SHP77 treated with DMSO at 0.1 percent for 48 hours (cell line): ENCODE results near the gene TMEM273.

Experiments
- DNase-seq: peaks from one replicate; lab custom pipeline; 2025; lab: John Stamatoyannopoulos, UW

Gene TMEM273

DNA sequence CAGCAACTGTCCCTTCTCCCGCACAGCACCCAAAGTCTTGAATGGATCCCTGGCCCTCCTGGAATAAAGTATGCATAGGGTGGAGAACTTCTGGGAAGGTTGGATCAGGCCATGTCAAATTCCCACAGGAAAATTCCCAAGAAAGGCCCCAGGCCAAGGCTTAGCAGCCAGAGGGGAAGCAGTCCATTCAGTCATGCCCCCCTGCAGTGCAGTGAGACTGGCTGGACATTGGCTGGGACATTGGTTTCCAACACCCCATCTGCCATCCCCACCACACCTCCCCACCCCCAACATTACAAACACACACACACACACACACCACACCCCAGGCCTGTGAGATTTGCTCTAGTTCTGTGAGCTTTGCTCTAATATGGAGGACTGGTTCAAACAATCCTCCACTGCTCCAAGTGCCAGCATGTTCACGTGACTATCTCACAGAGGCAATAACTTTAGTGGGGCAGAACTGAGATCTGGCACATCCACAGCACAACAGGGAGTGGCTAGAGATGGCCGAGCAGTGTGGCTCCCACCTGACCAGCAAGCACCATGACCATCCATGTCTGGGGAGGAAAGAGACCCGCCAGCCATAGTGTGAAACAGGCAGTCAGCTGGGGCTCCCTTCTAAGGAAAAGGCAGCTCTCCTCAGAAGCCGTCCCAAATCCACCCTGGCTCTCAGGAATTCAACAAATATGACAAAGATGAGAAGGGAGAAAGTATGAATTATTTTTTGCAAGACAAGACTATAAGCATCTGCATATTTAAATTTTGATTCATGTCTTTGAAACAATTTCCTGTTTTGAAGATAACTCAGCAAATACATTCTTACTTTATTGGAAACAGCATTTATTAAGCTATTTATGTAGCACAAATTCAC lies 47.6 kb downstream of the TMEM273 start:
- DNase-seq = no peak

DNA sequence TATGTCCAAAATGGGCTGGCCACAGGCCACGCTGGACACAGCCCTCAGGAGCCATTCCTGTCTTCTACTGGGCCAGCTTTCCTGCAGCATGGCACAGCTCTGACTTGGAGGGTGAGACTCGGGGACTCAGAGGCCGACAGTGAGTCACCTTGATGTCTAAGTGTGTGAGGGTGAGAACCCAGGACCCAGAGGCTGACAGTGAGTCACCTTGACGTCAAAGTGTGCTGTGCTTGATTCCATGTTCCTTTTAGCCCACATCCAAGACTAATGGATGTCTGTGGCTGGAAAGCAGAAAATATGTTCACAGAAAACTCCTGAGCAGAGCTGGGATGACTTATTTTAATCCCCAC lies 48.4 kb downstream of the TMEM273 start:
- no peak for DNase-seq

DNA sequence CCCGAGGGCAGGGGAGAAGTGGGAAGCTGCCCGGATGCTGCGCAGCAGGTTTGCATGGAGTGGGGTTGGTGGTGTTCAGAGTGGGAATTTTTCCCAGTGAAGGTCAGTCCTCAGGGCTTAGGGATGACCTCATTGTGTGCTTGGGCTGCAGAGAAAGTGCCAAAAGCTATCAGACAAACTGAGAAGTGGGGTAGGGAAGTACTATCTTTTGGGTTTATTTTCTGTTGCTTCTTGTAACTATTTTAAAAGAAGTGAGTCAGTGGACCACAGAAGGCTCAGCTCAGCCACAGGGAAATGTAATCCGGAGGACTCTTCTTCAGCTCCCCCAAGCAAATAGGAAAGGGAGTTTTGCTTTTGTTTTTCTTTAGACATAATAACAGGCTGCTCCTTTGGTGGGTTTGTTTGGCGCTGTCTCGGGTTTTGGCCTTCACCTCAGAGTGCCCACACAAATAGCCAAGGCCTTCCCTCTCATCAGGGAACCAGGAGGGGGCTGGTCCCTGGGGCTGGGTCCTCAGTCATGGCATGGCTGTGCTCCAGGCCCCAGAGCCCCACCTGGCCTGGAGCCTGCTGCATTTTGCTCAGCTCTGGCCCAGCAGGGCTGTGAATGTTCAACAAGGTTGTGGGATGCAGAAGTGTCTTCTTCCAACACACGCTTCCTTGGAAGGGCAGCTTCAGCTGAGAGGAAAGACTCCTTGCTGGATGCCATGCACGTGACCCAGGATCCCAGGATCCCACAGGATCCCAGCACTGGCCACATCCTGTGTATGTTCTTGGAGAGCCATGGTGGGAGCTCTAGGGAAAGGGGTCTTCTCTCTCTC lies 49.0 kb downstream of the TMEM273 start:
- DNase-seq = no peak

DNA sequence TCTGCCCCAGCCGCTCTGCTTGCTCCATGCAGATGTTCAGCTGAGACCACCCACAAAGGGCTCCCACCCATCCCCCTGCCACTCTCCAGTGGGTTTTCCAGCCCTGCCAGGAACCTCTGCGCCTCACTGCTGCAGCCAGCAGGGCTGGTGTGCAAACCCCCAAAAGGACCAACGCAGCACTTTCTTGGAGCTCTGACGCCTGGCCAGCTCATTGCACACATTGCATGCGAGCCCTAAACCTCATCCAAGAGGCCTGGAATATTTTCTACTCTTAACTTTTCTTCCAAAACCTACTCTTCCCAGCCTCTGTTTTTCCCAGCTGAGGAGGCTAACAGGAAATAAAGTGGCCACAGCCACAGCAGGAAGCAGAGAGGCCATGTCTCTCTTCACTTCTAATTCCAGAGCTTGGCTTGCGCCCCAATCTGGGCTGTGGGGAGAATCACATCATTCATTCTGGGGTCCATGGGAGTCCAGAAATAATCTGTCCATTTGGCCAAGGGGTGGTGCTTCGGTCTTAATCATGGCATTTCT lies 49.8 kb downstream of the TMEM273 start:
- DNase-seq = no peak

DNA sequence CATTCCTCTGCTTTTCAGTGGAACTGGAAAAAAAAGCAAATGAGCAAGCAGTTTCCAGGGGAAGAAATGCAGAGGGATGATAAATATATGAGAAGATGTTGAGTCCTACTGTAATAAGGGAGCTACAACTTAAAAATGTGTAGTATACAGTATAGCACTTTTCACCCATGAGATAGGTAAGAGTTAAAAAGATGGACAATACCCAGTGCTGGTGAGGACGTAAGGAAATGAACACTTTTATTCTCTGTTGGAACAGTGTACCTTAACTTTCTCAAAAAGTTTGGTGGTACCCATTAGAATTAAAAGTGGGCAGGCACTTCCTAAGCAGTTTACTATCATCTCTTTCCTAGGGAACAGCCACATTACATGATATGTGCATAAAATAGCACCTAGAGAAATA lies 51.7 kb downstream of the TMEM273 start:
- no peak for DNase-seq

DNA sequence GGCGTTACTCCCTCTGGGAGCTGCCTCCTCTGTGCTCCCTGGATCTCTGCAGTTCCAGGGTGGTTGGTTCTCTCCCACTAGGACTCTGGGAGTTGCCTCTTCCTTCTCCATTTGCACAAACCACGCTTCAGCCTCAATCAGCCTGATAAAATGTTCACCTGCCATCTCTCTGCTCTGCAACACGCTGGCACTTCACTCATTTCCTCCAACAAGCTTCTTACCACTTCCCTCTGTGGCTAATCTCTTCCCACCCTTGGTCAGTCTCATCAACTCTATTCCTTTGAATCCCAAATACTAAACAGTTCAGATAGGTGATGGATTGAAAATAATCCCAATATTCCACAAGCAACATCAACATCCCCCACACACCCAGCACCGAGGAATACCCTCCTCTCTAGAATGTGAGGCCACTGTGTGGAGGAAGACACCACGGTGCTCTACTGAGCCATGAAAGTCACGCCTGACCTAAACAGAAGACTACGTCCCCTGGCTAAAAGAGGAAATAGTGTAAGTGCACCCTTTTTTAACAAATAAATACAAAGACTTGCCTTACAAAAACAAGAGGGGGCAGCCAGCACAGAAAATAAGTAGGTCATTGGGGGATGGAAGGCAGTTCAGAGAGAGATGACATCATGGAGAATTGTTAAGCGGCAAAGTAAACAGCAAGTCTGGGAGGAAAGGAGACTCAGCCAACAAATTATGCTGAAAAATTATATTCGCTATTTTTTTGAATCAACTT lies 52.4 kb downstream of the TMEM273 start:
- DNase-seq = no peak

DNA sequence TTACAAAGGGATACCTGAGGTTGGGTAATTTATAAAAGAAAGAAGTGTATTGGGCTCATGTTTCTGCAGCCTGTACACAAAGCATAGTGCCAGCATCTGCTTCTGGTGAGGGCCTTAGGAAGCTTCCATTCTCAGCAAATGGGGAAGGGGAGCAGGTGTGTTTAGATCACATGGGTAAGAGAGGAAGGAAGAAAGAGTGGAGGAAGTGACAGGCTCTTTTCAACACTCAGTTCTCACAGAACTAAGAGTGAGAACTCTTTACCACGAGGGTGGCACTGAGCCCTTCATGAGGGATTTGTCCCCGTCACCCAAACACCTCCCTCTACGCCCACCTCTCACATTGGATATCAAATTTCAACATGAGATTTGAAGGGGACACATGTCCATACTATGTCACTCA lies 53.9 kb downstream of the TMEM273 start:
- no peak for DNase-seq

DNA sequence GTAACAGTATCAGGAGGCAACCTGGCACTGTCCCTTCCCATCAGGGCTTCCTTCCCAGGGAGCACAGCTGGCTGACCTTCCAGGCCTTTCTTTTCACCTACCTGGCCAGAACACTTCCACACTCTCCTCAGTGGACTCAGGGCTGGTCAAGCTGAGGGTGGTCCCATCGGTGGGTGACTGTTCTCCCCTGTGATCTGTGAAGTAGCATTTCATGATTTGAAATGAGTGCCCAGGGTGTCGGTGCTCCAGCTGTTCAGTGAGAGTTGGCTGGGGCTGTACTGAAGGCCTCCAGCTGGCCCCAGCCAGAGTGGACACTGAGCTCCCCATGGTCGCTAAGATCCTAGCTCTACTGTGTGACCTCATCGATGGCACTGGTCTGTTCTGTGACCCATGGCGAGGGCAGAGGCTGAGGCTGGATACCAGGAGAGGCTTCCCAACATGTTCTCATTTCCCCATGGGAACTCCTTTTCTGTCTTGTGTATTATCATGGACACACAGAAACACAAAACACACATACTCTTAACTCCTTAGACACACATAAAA lies 54.4 kb downstream of the TMEM273 start, which contains the start of gene FAM170B:
Gene FAM170B (minus strand): TSS at position 316 of the 543 bp plus-strand sequence. CDS start 103 bp downstream, at position 213.
- DNase-seq = no peak

DNA sequence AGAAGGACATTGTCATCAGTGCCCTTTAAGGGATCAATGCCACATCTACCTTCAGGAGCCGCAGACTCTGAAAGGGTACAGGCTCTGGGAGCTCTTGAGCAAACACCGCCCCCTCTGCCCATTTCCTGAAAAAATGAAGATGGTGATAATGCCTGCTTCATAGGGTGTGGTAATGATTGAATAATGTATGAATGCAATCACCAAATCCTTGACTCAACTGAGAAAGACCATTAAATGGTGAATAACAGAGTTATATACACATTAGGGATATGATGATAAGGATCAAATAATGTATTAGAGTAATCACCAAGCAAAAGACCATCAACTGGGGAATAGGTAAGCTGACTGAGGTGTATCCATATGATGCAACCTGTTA lies 55.8 kb downstream of the TMEM273 start:
- DNase-seq = no peak

DNA sequence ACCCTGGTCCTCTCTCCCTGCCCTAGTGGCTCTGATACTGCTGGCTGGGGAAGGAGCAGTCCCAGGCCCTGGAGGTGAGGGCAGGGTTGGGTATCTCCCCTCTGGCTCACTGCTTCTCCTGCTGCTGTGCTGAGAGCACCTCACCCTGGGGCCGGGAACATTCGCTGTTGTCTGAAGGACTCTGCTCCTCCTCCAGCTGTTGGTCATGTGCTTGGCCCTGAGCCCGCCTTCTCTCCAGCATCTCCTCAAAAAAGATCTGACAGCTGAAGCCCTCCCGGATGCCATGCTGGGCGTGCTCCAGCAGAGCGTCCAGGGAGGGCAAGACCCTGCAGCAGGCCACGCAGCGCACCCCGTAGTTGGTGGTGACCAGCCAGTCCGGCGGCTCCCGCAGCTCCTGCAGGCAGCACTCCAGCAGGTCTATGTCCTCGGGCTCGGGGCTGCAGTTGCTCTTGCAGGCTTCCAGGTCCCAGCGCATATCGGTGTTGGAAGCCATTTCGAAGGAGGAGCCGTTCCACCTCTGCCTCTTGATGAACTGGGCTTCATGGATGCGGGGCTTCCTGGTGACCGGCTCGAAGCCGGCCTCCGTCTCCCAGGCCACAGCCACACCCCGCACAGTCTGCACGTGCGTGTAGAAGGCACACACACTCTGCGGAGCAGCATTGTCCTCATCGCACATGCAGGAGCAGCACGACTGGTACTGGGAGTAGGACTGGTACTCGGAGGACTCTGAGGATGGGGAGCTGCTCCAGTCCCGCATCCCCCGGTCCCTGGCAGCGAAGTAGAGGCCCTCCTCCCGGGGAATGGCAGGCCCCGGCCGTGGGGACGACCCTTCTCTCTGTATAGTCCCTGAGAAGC lies 56.5 kb downstream of the TMEM273 start:
- DNase-seq = no peak

DNA sequence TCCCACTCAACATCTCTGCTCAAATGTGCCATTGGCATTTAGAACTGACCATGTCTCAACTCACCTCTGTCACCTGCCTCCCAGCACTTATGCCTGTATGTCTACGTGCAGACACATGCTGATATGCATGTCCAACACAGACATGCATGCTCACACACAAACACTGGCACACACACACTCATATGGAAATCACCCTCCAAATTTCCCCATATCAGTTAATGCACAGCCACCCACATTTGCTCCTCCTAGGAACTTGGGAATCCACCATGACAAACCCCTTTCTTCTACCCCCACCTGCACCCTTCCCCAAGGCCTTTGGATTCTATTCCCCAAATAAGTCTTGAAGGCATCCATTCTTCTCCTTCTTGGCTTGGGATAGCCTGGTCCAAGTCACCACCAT lies 58.8 kb downstream of the TMEM273 start:
- DNase-seq = no peak

DNA sequence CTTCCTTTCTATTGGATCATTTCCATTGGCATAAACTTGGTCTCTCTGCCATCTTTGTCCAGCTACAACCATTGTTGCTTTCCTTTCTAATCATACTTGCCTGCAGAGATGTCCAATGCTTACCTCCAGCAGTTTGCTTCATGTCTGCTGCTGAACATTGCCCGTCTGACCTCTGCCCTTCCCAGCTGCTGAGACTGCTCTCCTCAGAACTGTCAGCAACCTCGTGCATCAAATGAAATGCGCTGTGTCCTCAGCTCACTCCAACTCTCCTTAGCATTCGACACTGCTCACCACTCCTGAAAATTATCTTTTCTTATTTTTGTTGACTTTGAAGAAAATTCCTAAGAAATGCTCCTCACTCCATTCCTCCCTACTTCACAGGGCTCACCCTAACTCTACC lies 59.3 kb downstream of the TMEM273 start:
- no peak for DNase-seq

DNA sequence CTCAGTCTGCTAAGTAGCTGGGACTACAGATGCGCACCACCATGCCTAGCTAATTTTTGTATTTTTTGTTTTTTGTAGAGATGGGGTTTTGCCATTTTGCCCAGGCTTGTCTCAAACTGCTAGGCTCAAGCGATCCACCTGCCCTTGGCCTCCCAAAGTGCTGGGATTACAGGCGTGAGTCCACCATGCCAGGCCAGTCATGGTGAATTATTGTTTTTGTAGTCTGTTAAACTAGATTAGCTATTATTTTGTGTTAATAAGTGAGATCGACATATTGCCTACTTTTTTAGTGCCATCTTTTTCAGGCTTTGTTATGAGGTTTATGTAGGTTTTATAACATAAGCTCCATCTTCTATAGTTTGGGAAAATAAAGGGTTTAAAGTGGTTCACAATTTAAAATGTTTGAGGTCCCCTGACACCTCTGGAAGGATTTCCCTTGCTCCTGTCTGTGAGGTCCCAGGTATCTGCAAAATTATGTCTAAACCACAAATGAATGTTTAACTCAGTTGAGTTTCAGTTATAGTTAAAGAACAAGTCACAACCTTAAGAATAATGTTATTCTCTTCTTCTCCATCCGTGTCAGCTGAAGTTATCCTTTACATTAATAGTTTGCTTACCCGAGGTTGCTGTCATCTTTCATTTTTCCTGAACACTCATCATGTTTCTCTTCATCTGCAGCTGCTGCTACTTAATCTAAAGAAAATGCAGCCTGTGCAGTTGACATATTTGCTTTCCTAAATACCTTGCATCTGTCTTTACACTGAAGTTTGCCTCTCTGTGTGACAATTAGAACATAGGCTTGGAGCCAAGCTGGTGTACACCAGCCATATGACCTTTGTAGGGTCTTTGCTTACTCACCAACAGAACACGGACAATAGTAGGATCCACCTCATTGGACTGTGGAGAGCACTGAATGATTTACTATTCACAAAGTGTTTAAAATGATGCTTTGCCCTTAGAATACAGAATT lies 63.9 kb downstream of the TMEM273 start:
- no peak for DNase-seq

DNA sequence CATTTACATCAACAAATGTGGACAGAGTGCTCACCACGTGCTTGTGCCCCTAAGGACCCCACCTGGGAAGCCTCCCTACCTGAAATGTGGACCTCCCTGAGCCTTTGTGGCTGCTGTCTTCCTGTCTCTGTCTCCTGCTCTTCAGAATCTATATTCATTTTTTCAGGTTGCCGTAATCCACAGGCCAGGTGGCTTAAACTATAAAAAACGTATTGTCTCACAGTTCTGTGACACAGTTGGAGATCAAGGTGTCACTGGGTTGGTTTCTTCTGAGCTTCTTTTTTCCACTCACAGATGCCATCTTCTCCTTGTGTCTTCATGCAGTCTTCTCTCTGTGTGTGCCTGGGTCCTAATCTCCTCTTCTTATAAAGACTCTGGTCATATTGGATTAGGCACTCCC lies 67.3 kb downstream of the TMEM273 start:
- DNase-seq = no peak

DNA sequence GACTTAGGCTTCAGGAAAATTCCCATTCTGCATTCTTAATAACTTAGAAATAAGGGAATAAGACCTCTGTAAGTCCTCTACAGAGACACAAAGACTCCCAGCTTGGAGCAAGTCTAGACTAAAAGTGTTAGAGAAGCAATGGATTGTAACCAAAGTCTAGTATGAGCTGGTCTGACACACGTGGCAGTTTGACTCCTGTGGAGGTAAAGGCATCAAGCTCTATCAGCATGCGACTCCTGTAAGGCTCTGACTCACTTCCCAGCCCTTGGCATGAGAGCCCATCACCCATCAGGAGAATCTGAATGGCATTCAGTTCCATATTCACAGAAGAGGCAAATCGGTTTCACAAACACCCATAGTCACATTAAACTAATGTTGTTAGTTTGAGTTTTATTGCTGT lies 68.4 kb downstream of the TMEM273 start:
- no peak for DNase-seq

DNA sequence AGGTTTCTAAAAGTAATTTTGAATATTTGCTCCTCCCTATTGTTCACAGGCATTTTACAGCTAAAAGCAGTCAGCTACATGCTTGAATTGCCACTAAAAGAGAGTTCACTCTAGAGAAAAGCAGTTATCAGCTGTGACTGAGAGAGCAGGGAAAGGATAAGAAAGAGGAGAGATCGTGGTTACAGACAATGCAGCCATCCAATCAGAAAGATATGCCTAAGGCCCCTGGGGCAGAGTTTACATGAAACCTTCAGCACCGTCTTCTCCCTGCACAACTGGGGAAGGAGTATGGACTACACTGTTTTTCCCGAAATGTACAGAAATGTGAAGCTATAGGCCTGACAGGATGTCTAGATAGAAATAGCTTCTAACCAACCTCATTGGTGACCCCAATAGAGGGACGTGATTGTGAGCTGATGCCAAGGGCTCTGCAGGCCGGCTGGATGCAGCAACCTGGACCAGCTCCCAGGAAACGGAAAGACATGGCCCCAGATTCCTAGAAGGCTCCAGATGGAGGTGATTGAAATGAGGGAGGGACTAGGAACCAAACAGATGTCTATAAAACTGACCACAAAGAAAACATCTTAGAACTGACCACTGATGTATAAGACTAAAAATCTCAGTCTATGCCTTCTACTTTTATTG lies 69.6 kb downstream of the TMEM273 start:
- no peak for DNase-seq

DNA sequence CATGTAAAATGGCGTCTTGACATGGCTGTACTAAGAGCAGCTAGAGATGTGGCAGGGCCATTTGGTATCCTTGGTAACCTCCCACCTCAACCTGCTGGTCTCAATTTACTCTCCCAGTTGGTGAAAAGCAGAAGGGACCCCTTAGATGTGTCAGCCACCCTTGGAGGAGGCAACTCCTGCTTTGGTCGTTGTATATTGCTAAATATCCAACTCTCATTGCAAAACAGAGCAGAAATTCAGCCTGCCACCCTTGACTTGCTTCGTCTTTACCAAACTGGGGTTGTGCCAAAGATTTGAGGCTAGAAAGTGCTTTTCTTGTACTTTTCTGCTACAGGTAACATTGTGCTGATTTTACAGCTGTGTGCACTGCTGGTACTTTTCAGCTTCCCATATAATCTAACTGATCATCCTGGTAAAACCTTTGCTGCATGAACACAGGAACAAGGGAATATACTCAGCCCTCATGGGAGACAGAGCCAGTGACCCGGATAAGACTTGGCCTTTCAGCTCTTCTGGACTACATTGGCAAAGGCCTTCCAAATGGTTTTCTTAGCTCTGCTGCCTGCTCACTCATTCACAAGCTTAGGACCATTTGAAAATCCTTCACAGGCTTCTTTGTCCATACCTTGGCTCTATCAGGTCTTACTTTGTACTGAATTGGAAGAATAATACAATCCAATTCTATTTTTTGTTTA lies 70.7 kb downstream of the TMEM273 start:
- DNase-seq = no peak

DNA sequence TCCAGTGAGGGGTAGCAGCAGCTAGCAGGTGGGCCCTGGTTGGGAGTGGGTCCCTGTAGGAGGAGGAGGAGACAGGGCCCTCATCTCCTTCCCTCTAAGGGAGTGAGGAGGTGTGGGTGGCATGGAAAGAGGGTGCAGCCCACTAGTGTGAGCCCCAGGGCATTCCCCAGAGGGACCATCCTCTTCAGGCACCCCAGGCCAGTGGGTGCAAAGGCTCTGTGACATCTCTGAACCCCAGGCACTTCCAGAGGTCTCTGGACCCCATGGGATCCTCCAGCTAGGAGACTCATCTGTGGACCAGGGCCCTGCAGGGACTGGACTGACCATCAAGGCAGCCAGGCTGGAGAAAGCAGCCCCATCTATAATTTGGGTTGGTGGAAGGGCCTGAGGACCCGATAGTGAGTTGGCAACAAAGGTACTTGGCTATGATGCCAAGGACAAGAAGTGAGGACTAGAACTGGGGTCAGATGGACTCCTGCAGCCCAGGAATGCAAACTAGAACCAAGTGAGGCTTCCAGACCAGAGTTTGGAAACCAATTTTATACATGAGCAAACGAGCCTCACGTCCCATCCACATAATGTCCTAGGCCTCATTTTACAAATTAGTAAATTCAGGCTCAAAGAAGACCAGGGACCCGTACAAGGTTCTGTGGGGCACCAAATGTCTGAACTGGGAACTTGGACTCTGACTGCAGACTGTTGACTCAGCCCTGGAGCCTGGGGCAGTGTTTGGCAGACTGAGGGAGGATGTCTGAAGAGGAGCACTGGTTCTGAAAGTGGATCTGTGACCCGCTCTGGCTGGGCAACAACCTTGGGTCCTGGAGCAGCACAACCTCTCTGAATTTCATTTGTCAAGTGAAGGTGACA lies 71.4 kb downstream of the TMEM273 start:
- DNase-seq = no peak
